Upper lobe of left lung (tissue), 6 donors: Measurements from ENCODE around the gene TTC29. TPM values are rescaled to one million over a fixed set of nuclear protein-coding genes. Genes with fewer than 3 reads are reported as not detected.

Experiments
- ATAC-seq, 2 donors: fragments of 200-7000 bp; cut with Tn5 transposase; one replicate each; pipeline ENCODE4 v1.9.1; 2022; ENCODE audit warnings: mild to moderate bottlenecking in 2 of 2, moderate library complexity in 2 of 2; ENCODE audit not compliant: low FRiP score in 2 of 2
- DNase-seq, 2 donors: peaks; one replicate each; pipeline ENCODE4 v3.0.0-alpha.2; 2019 to 2020
- H3K27ac ChIP-seq, 4 donors: fragments of 200-600 bp; sonication (generic); one replicate each; pipeline ENCODE4 v1.5.1; 2016 to 2019
- H3K27me3 ChIP-seq, 4 donors: fragments of 200-600 bp; sonication (generic); one replicate each; pipeline ENCODE4 v1.5.1; 2017 to 2019
- H3K36me3 ChIP-seq, 4 donors: fragments of 200-600 bp; sonication (generic); one replicate each; pipeline ENCODE4 v1.5.1; 2016 to 2019
- H3K4me1 ChIP-seq, 4 donors: fragments of 200-600 bp; sonication (generic); one replicate each; pipeline ENCODE4 v1.5.1; 2018 to 2019
- H3K4me3 ChIP-seq, 4 donors: fragments of 200-600 bp; sonication (generic); one replicate each; pipeline ENCODE4 v1.5.1; 2017 to 2019; ENCODE audit warnings: mild to moderate bottlenecking in 2 of 4, moderate library complexity in 1 of 4
- H3K9me3 ChIP-seq, 4 donors: fragments of 200-600 bp; sonication (generic); one replicate each; pipeline ENCODE4 v1.5.1; 2018 to 2019
- EP300 ChIP-seq, 4 donors: sonication (generic); formaldehyde crosslinking; IDR thresholded peaks; one replicate each; pipeline ENCODE4 v1.5.1; 2017; ENCODE audit warnings: antibody characterized with exemption in 4 of 4, control low read depth in 2 of 4
- POLR2A ChIP-seq, 4 donors: fragments of 450-650 bp; IDR thresholded peaks; one replicate each; pipeline ENCODE4 v1.5.1; 2016 to 2017; ENCODE audit warnings: antibody characterized with exemption in 4 of 4, mild to moderate bottlenecking in 2 of 4
- POLR2AphosphoS5 ChIP-seq, 2 donors: sonication (generic); formaldehyde crosslinking; IDR thresholded peaks; one replicate each; pipeline ENCODE4 v1.5.1; 2017; ENCODE audit warnings: antibody characterized with exemption in 2 of 2
- WGBS, 2 donors: methylation state at CpG; one replicate each; pipeline ENCODE4 v1.1.5; 2017 to 2018; 5-methylcytosine and 5-hydroxymethylcytosine counted together
- total RNA-seq, 6 donors: library from RNA; depleted of rRNA in 4 of 6; stranded (reverse); fragments of >200 nt in 4 of 6; gene quantifications; one replicate each; pipeline versions ENCODE4 v1.1.0 to v1.2.1, GENCODE V29; 2016 to 2021
- TF ChIP-seq, protein P1 (sequence below), 6 experiments: fragments of 450-650 bp in 4 of 6; fragments of 200-600 bp in 2 of 6; sonication (generic) in 2 of 6; IDR thresholded peaks; one replicate each; pipeline ENCODE4 v1.5.1; 2016 to 2019; ENCODE audit warnings: antibody characterized with exemption in 6 of 6
- donor health status: DM: no; HTN: no; CAD: no; lungs with moderate emphysema.
- donor health status: DM: no; HTN: yes; CAD: no; lungs with severe emphysema.

The TTC29 gene
- total RNA-seq, 6 donors from 2014 or later: 0.11 to 12.8 (median 2.2) TPM

- no peaks in the 10 kb centered on the region for H3K36me3 ChIP-seq
- no peak for ATAC-seq
- no peaks in the 10 kb centered on the region for H3K4me1 ChIP-seq
- WGBS, 2 donors: 69 to 70% methylated on average over 5 of the region's 5 CpGs
- H3K4me3 ChIP-seq: no peak overlapping the region
- no peak for TF ChIP-seq EP300 (IDR thresholded peaks at IDR 0.05)
- TF ChIP-seq POLR2AphosphoS5 (IDR thresholded peaks at IDR 0.05): no peak
- TF ChIP-seq, protein P1, sequence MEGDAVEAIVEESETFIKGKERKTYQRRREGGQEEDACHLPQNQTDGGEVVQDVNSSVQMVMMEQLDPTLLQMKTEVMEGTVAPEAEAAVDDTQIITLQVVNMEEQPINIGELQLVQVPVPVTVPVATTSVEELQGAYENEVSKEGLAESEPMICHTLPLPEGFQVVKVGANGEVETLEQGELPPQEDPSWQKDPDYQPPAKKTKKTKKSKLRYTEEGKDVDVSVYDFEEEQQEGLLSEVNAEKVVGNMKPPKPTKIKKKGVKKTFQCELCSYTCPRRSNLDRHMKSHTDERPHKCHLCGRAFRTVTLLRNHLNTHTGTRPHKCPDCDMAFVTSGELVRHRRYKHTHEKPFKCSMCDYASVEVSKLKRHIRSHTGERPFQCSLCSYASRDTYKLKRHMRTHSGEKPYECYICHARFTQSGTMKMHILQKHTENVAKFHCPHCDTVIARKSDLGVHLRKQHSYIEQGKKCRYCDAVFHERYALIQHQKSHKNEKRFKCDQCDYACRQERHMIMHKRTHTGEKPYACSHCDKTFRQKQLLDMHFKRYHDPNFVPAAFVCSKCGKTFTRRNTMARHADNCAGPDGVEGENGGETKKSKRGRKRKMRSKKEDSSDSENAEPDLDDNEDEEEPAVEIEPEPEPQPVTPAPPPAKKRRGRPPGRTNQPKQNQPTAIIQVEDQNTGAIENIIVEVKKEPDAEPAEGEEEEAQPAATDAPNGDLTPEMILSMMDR (IDR thresholded peaks at IDR 0.05): no peak
- no peak for TF ChIP-seq POLR2A (IDR thresholded peaks at IDR 0.05)
- no peak for DNase-seq
- no peaks in the 10 kb centered on the region for H3K27me3 ChIP-seq
- H3K27ac ChIP-seq: no peak overlapping the region
- no peaks in the 10 kb centered on the region for H3K9me3 ChIP-seq
These were observed 98.3 kb downstream of the TTC29 start for GRCh38 chr4:146847345-146847744.

GRCh38 chr4:146846882-146847281 lies 98.8 kb downstream of the TTC29 start:
- Histone ChIP-seq H3K4me1 (no peaks in the 10 kb centered on the region), H3K27me3 (no peaks in the 10 kb centered on the region), H3K4me3 (no peak overlapping the region), H3K27ac (no peak overlapping the region), H3K36me3 (no peaks in the 10 kb centered on the region), H3K9me3 (no peaks in the 10 kb centered on the region)
- 54 to 67% methylated on average over 6 of the region's 6 CpGs for WGBS, 2 donors
- TF ChIP-seq POLR2AphosphoS5 (IDR thresholded peaks at IDR 0.05) (no peak), POLR2A (IDR thresholded peaks at IDR 0.05) (no peak)
- no peak for ATAC-seq
- DNase-seq: no peak

DNA sequence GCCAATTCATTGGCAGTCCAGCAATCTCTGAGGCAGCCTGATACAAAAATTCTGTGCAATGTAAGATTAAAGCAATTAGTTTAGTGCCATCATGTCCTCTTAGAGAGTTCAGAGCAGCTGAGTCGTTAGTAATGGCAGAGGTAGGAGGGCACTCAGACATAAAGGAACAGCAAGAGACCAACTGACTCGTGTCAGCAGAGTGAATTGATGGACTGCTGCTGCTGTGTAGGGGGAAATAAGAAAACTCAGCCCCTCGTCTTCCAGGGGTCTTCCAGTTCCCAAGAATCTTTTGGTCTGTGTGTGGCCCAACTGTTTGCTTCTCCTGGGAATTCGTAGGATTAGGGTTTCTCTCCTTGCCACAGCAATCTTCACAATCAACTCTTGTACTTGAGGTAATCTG lies 100.9 kb downstream of the TTC29 start:
- TF ChIP-seq POLR2A (IDR thresholded peaks at IDR 0.05) (no peak), EP300 (IDR thresholded peaks at IDR 0.05) (no peak), POLR2AphosphoS5 (IDR thresholded peaks at IDR 0.05) (no peak)
- TF ChIP-seq, protein P1 (IDR thresholded peaks at IDR 0.05): no peak
- H3K4me1 ChIP-seq: no peaks in the 10 kb centered on the region
- WGBS, 2 donors: 64 to 66% methylated on average over 4 of the region's 4 CpGs
- DNase-seq (no peak), ATAC-seq (no peak)
- no peak overlapping the region for H3K4me3 ChIP-seq
- no peaks in the 10 kb centered on the region for H3K27me3 ChIP-seq
- no peaks in the 10 kb centered on the region for H3K9me3 ChIP-seq
- no peak overlapping the region for H3K27ac ChIP-seq
- no peaks in the 10 kb centered on the region for H3K36me3 ChIP-seq

- ATAC-seq: no peak
- Histone ChIP-seq H3K27ac (no peak overlapping the region), H3K27me3 (no peaks in the 10 kb centered on the region), H3K9me3 (no peaks in the 10 kb centered on the region), H3K4me1 (no peaks in the 10 kb centered on the region), H3K4me3 (no peak overlapping the region), H3K36me3 (no peaks in the 10 kb centered on the region)
- TF ChIP-seq, protein P1 (IDR thresholded peaks at IDR 0.05): no peak
- no peak for TF ChIP-seq EP300 (IDR thresholded peaks at IDR 0.05)
- TF ChIP-seq POLR2AphosphoS5 (IDR thresholded peaks at IDR 0.05): no peak
- TF ChIP-seq POLR2A (IDR thresholded peaks at IDR 0.05): no peak
- DNase-seq: no peak
- WGBS, 2 donors: 81 to 93% methylated on average over 1 of the region's 1 CpG
These were observed 102.8 kb downstream of the TTC29 start for GRCh38 chr4:146842876-146843275.

DNA sequence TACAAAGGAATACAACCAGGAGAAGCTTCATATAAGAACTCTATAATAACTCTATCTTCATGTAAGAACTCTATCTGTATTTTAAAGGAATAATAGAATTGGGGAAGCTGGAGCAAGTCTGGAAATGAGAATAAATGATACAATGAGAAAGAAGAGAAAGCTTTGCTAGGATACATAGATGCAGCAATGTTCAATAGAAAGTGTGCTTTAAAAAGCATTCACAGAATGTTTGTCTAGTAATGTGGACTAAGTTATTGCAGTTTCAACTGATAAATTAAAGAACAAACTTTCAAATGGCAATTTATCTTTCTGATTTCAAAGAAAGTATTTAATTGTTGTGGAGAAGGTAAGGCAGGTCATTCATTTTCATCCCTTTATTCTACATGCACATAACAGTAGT lies 104.9 kb downstream of the TTC29 start:
- no peak overlapping the region for H3K4me3 ChIP-seq
- TF ChIP-seq EP300 (IDR thresholded peaks at IDR 0.05): no peak
- TF ChIP-seq POLR2A (IDR thresholded peaks at IDR 0.05): no peak
- TF ChIP-seq, protein P1 (IDR thresholded peaks at IDR 0.05): no peak
- TF ChIP-seq POLR2AphosphoS5 (IDR thresholded peaks at IDR 0.05): no peak
- no peak for ATAC-seq
- H3K27me3 ChIP-seq: no peaks in the 10 kb centered on the region
- no peaks in the 10 kb centered on the region for H3K4me1 ChIP-seq
- H3K27ac ChIP-seq: no peak overlapping the region
- H3K36me3 ChIP-seq: no peaks in the 10 kb centered on the region
- DNase-seq: no peak
- H3K9me3 ChIP-seq: no peaks in the 10 kb centered on the region
